Mucosa of rectum (tissue), 2 donors: ENCODE results near the gene LPGAT1.

Source experiments
- H3K27ac ChIP-seq, 2 donors: one replicate each; pipeline ENCODE4 v1.7.0; 2013; ENCODE audit warnings: inconsistent platforms in 2 of 2, low read depth in 2 of 2, low read length in 2 of 2
- H3K27me3 ChIP-seq, 2 donors: one replicate each; pipeline ENCODE4 v1.7.0; 2013; ENCODE audit warnings: low read length in 2 of 2; ENCODE audit not compliant: control insufficient read depth in 2 of 2, insufficient read depth in 2 of 2
- H3K36me3 ChIP-seq, 2 donors: one replicate each; pipeline ENCODE4 v1.7.0; 2013; ENCODE audit warnings: low read length in 2 of 2; ENCODE audit not compliant: control insufficient read depth in 2 of 2, insufficient read depth in 2 of 2
- H3K4me1 ChIP-seq, 2 donors: one replicate each; pipeline ENCODE4 v1.7.0; 2013; ENCODE audit warnings: low read length in 2 of 2, mild to moderate bottlenecking in 1 of 2; ENCODE audit not compliant: control insufficient read depth in 2 of 2, insufficient read depth in 2 of 2
- H3K4me3 ChIP-seq, 2 donors: one replicate each; pipeline ENCODE4 v1.7.0; 2013; ENCODE audit warnings: low read length in 2 of 2
- H3K9ac ChIP-seq, 2 donors: one replicate each; pipeline ENCODE4 v1.7.0; 2013; ENCODE audit warnings: low read length in 2 of 2, low read depth in 1 of 2, mild to moderate bottlenecking in 1 of 2
- H3K9me3 ChIP-seq, 2 donors: one replicate each; pipeline ENCODE4 v1.7.0; 2013; ENCODE audit warnings: low read length in 2 of 2; ENCODE audit not compliant: control insufficient read depth in 2 of 2
- donor health status: healthy.
- donor health status: Normal muscosa, but diverticular disease.

The LPGAT1 gene

GRCh38 chr1:211737115-211738035 is 93.2 kb downstream of the LPGAT1 start:
- Histone ChIP-seq H3K4me3 (no peak overlapping the region), H3K9me3 (no peaks in the 10 kb centered on the region), H3K36me3 (no peaks in the 10 kb centered on the region), H3K9ac (no peak overlapping the region), H3K27ac (no peak overlapping the region), H3K4me1 (peaks cover 3 to 8% of the 10 kb centered on the region in 2 donors), H3K27me3 (no peaks in the 10 kb centered on the region)

DNA sequence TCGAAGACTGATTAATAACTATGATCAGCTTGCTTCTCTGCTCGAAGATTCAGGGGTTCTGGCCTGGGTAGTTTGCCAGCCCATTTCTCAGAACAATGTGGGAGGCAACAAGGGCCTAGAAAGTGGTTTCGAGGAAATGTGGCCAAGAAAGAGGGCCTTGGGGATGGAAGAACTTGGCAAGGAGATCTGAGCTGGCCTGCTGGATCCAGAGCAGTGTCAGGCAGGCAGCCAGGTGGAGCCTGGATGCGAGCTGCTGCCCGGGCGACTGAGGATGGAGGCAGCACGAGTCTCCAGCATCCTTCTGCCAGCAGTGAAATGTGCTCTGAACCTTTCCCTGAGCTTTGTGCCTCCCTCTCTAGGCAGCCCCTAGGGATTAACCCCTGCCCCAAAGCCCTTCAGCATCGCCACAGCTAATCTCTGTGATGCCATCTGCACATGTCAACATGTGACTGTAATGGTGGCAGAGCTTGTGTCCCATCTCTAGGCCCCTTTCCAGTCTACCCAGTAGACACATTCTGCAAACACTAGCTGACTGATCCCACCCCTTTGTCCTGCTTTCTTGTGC is 94.1 kb downstream of the LPGAT1 start:
- Histone ChIP-seq H3K36me3 (no peaks in the 10 kb centered on the region), H3K27me3 (no peaks in the 10 kb centered on the region), H3K4me1 (peaks cover 3 to 8% of the 10 kb centered on the region in 2 donors), H3K9me3 (no peaks in the 10 kb centered on the region), H3K9ac (no peak overlapping the region), H3K27ac (no peak overlapping the region), H3K4me3 (no peak overlapping the region)

GRCh38 chr1:211735208-211736170 is 95.1 kb downstream of the LPGAT1 start:
- Histone ChIP-seq H3K9me3 (no peaks in the 10 kb centered on the region), H3K27me3 (no peaks in the 10 kb centered on the region), H3K4me3 (no peak overlapping the region), H3K4me1 (peaks cover 3 to 8% of the 10 kb centered on the region in 2 donors), H3K27ac (no peak overlapping the region), H3K9ac (no peak overlapping the region), H3K36me3 (no peaks in the 10 kb centered on the region)

DNA sequence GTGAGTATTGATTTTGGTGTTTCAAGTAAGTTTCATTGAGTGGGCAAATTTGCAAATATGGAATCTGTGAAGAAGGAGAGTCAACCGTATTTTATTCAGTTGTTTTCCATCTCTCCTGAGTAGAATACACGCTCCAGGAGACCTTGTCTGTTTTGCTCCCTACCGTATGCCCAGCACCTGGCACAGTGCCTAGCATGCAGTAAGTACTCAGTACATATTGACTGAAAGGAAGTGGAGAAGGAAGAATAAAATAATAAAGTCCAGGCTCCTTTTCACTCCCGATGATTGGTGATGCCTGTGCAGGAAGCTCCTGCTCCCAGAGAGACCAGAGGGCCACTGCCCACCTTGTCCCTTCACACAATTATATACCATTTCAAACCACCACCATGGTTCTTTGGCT is 95.8 kb downstream of the LPGAT1 start:
- H3K4me1 ChIP-seq: peaks cover 3 to 8% of the 10 kb centered on the region in 2 donors
- peak overlapping the region in 1 of 2 donors; percentile 5 for H3K27ac ChIP-seq
- H3K9me3 ChIP-seq: no peaks in the 10 kb centered on the region
- H3K36me3 ChIP-seq: no peaks in the 10 kb centered on the region
- H3K27me3 ChIP-seq: no peaks in the 10 kb centered on the region
- no peak overlapping the region for H3K9ac ChIP-seq
- H3K4me3 ChIP-seq: no peak overlapping the region

GRCh38 chr1:211734359-211734758 is 96.2 kb downstream of the LPGAT1 start:
- Histone ChIP-seq H3K9me3 (no peaks in the 10 kb centered on the region), H3K36me3 (no peaks in the 10 kb centered on the region), H3K4me1 (peaks cover 3 to 8% of the 10 kb centered on the region in 2 donors), H3K9ac (no peak overlapping the region), H3K27ac (peak overlapping the region in 1 of 2 donors; percentile 5), H3K4me3 (no peak overlapping the region), H3K27me3 (no peaks in the 10 kb centered on the region)

DNA sequence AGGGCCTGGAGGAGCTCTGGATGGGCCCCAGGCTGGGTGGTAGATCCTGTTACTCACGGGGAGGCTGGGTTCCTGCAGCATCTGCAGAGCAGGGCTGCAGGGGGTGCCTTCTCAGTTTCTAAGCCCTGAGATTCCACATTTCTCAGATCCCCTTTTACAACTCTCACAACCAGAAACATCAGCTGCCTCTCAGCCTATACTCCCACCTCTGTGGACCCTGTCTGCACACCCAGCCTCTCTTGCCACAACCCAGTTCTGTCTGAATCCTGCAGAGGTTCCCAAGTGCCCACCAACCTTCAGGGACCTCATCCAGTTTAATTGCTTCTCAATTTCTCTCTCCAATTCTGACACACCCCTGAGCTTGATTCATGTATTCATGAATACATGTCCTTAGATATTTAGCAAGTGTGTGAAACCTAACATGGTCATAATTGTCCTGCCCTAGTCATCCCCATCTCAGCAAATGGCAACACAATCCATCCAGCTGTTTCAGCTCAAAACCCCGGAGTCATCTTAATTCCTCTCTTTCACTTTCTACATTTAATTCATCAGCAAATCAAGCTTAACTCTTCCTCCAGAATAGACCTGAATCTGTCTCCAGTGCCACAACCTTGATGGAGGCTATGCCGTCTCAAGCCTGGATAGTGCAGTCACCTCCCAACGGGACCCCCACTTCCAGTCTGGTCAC is 98.1 kb downstream of the LPGAT1 start:
- no peak overlapping the region for H3K4me3 ChIP-seq
- H3K4me1 ChIP-seq: peaks cover 3 to 8% of the 10 kb centered on the region in 2 donors
- H3K9ac ChIP-seq: no peak overlapping the region
- H3K27ac ChIP-seq: no peak overlapping the region
- no peaks in the 10 kb centered on the region for H3K36me3 ChIP-seq
- no peaks in the 10 kb centered on the region for H3K27me3 ChIP-seq
- H3K9me3 ChIP-seq: no peaks in the 10 kb centered on the region

DNA sequence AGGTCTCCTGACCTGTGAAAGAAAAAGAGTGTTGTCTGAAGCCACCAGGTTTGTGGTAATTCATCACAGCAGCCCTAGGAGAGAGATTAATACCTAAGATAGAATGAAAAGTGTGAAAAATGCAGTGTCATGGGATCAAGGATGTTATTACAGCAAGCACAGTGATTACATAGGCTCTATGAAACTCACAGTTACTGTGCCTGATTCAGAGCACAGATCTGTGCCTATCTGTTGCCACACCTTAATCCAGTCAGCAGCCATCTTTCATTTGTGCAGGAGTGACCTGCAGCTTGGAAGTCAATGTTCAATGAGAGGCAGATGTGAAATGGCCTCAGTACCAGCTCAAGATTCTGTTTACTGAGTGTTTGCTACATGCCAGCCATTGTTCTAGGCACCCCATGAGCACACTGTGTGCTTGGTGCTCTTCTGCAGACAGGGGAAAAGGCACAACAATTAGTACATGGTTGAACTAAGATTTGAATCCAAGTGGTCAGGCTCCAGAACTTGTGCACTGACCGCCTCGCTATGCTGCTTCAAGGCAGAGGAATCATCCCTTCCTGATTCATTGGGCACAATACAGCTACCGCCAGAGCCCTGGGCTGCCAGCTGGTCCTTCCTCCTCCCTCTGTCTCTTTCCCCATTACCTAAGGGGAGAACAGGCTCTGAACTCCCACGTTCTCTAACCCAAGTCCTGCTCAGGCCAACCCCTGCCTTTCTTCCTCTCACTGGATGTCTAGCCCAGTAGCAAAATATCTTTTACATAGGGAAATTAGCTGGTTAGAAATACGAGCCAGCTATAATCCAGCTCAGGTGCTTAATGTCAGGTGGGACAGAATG is 98.9 kb downstream of the LPGAT1 start:
- H3K27me3 ChIP-seq: no peaks in the 10 kb centered on the region
- H3K9me3 ChIP-seq: no peaks in the 10 kb centered on the region
- H3K4me1 ChIP-seq: peaks cover 3 to 8% of the 10 kb centered on the region in 2 donors
- H3K27ac ChIP-seq: no peak overlapping the region
- no peak overlapping the region for H3K9ac ChIP-seq
- H3K36me3 ChIP-seq: no peaks in the 10 kb centered on the region
- no peak overlapping the region for H3K4me3 ChIP-seq

- no peaks in the 10 kb centered on the region for H3K9me3 ChIP-seq
- H3K9ac ChIP-seq: no peak overlapping the region
- H3K36me3 ChIP-seq: no peaks in the 10 kb centered on the region
- no peaks in the 10 kb centered on the region for H3K27me3 ChIP-seq
- H3K4me1 ChIP-seq: peaks cover 3 to 8% of the 10 kb centered on the region in 2 donors
- no peak overlapping the region for H3K27ac ChIP-seq
- H3K4me3 ChIP-seq: no peak overlapping the region
Measured at GRCh38 chr1:211730347-211730746, 100.2 kb downstream of the LPGAT1 start.

DNA sequence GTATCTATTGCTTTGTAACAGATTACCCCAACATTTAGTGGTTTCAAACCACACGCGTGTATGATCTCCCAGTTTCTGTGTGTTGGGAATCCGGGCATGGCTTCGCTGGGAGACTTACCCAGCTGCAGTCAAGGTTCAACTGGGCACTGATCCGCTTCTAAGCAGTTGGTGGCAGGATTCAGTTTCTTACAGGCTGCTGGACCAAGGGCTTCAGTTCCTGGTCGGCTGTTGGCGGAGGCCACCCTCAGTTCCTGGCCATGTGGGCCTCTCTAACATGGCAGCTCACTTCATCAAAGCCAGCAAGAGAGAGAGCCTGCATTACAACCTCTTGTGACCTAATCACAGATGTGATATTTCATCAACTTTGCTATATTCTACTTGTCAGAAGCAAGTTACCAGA is 101.3 kb downstream of the LPGAT1 start:
- Histone ChIP-seq H3K36me3 (no peaks in the 10 kb centered on the region), H3K4me3 (no peak overlapping the region), H3K27ac (no peak overlapping the region), H3K27me3 (no peaks in the 10 kb centered on the region), H3K4me1 (no peaks in the 10 kb centered on the region), H3K9ac (no peak overlapping the region), H3K9me3 (no peaks in the 10 kb centered on the region)
